ENCODE results near the gene REELD1.

The REELD1 gene

GRCh38 chr4:146178126-146178525 lies 36.2 kb upstream of the REELD1 start:
- H3K4me3 ChIP-seq (replicated peaks; ENCODE audit: low read depth, low read length), result no peak overlapping the region
- no peak for TF ChIP-seq CTCF (IDR thresholded peaks at IDR 0.05; ENCODE audit: low read depth, low read length, missing control alignments)
- DNase-seq (ENCODE audit: extremely low read depth, low read depth), result no peak

- DNase-seq (ENCODE audit: extremely low read depth, low read depth), result no peak
- no peak overlapping the region for H3K4me3 ChIP-seq (replicated peaks; ENCODE audit: low read depth, low read length)
- TF ChIP-seq CTCF (IDR thresholded peaks at IDR 0.05; ENCODE audit: low read depth, low read length, missing control alignments), result no peak
These were observed 34.5 kb upstream of the REELD1 start for GRCh38 chr4:146179784-146180370.

- TF ChIP-seq CTCF (IDR thresholded peaks at IDR 0.05; ENCODE audit: low read depth, low read length, missing control alignments), result no peak
- DNase-seq (ENCODE audit: extremely low read depth, low read depth), result no peak
- H3K4me3 ChIP-seq (replicated peaks; ENCODE audit: low read depth, low read length), result no peak overlapping the region
These were observed 31.9 kb upstream of the REELD1 start for GRCh38 chr4:146182443-146182842.

GRCh38 chr4:146183209-146183608 lies 31.1 kb upstream of the REELD1 start:
- H3K4me3 ChIP-seq (replicated peaks; ENCODE audit: low read depth, low read length), result no peak overlapping the region
- TF ChIP-seq CTCF (IDR thresholded peaks at IDR 0.05; ENCODE audit: low read depth, low read length, missing control alignments), result no peak
- DNase-seq (ENCODE audit: extremely low read depth, low read depth), result no peak

- TF ChIP-seq CTCF (IDR thresholded peaks at IDR 0.05; ENCODE audit: low read depth, low read length, missing control alignments), result no peak
- DNase-seq (ENCODE audit: extremely low read depth, low read depth), result no peak
- H3K4me3 ChIP-seq (replicated peaks; ENCODE audit: low read depth, low read length), result no peak overlapping the region
These were observed 28.3 kb upstream of the REELD1 start for GRCh38 chr4:146186041-146186440.

GRCh38 chr4:146186596-146186995 lies 27.7 kb upstream of the REELD1 start:
- TF ChIP-seq CTCF (IDR thresholded peaks at IDR 0.05; ENCODE audit: low read depth, low read length, missing control alignments), result no peak
- H3K4me3 ChIP-seq (replicated peaks; ENCODE audit: low read depth, low read length), result no peak overlapping the region
- no peak for DNase-seq (ENCODE audit: extremely low read depth, low read depth)

- no peak for DNase-seq (ENCODE audit: extremely low read depth, low read depth)
- no peak for TF ChIP-seq CTCF (IDR thresholded peaks at IDR 0.05; ENCODE audit: low read depth, low read length, missing control alignments)
These were observed 23.9 kb upstream of the REELD1 start for GRCh38 chr4:146190456-146190855.

More at GRCh38 chr4:146190456-146190855, 23.9 kb upstream of the REELD1 start:
- no peak overlapping the region for H3K4me3 ChIP-seq (replicated peaks; ENCODE audit: low read depth, low read length)

Data from HFF-Myc (cell line).